H1 (cell line): Measurements from ENCODE around the gene MGAT5.

Experiments used
- BRCA1 ChIP-seq: IDR thresholded peaks from 2 replicates; pipeline ENCODE4 v1.6.1; 2012; ENCODE audit warnings: low read depth, low read length, improper control_type of control experiment
- CBX5 ChIP-seq: fragments of 300-800, 300-1000 bp; sonication (generic); IDR thresholded peaks from 2 replicates; pipeline ENCODE4 v1.7.1; 2016; ENCODE audit warnings: antibody characterized with exemption, low read length, low read depth
- EP300 ChIP-seq, 2 experiments: IDR thresholded peaks; 1 replicate in 1 of 2; 2 replicates in 1 of 2; pipeline ENCODE4 v1.6.1; 2011 to 2012; ENCODE audit warnings: low read depth in 2 of 2, low read length in 2 of 2, mild to moderate bottlenecking in 2 of 2, borderline replicate concordance in 1 of 2, inconsistent platforms in 1 of 2, moderate library complexity in 1 of 2
- NRF1 ChIP-seq: IDR thresholded peaks from 2 replicates; pipeline ENCODE4 v1.6.1; 2011; ENCODE audit warnings: mild to moderate bottlenecking, low read depth, low read length, improper control_type of control experiment
- POLR2A ChIP-seq, 2 experiments: IDR thresholded peaks; 1 replicate in 1 of 2; 2 replicates in 1 of 2; pipeline ENCODE4 v1.6.1; 2011; ENCODE audit warnings: low read depth in 2 of 2, low read length in 2 of 2, mild to moderate bottlenecking in 2 of 2; ENCODE audit errors: control extremely low read depth in 1 of 2
- TF ChIP-seq, protein P1 (sequence below), 3 experiments: IDR thresholded peaks; 1 replicate in 2 of 3; 2 replicates in 1 of 3; pipeline versions ENCODE4 v1.5.1 to v1.6.1; 2011; ENCODE audit warnings: low read length in 3 of 3, mild to moderate bottlenecking in 3 of 3, inconsistent platforms in 2 of 3, low read depth in 1 of 3, moderate library complexity in 1 of 3; ENCODE audit not compliant: insufficient read depth in 1 of 3; ENCODE audit errors: control extremely low read depth in 1 of 3

DNA sequence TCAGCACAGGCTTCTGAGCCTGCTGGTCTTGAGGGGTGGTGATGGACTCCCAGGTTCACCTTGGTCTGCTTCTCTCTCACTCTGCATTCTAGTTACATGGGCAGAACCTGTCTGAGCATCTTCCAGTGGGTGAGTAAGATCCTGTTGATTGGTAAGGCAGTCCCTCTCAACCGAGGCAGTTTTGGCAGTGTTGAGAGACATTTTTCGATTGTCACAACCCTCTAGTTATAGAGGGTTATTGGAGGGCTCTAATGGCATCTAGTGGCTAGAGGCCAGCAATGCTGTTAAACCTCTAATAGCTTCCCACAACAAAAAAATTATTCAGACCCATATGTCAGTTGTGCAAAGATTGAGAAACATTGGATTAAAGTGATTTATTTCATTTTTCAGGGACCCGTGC is 9.3 kb upstream of the MGAT5 start:
- TF ChIP-seq CBX5 (no peak), NRF1 (no peak), BRCA1 (no peak), POLR2A (IDR thresholded peaks at IDR 0.05; ENCODE audit: control extremely low read depth in 1 of 2, low read depth in 2 of 2, low read length in 2 of 2) (no peak), EP300 (IDR thresholded peaks at IDR 0.05; ENCODE audit: borderline replicate concordance in 1 of 2, low read depth in 2 of 2, low read length in 2 of 2) (no peak)
- TF ChIP-seq, protein P1, sequence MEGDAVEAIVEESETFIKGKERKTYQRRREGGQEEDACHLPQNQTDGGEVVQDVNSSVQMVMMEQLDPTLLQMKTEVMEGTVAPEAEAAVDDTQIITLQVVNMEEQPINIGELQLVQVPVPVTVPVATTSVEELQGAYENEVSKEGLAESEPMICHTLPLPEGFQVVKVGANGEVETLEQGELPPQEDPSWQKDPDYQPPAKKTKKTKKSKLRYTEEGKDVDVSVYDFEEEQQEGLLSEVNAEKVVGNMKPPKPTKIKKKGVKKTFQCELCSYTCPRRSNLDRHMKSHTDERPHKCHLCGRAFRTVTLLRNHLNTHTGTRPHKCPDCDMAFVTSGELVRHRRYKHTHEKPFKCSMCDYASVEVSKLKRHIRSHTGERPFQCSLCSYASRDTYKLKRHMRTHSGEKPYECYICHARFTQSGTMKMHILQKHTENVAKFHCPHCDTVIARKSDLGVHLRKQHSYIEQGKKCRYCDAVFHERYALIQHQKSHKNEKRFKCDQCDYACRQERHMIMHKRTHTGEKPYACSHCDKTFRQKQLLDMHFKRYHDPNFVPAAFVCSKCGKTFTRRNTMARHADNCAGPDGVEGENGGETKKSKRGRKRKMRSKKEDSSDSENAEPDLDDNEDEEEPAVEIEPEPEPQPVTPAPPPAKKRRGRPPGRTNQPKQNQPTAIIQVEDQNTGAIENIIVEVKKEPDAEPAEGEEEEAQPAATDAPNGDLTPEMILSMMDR (IDR thresholded peaks at IDR 0.05; ENCODE audit: control extremely low read depth in 1 of 3, insufficient read depth in 1 of 3, low read depth in 1 of 3, low read length in 3 of 3): no peak
